ENCODE measurements around the gene CCDC158. TPM values are rescaled to one million over a fixed set of nuclear protein-coding genes. Genes with fewer than 3 reads are reported as not detected.
"Not testable (repeated sequence)": the region's sequence is repeated elsewhere in the genome, so short reads cannot be mapped to it uniquely, and the experiment has no call there.

CCDC158 gene
- polyA plus RNA-seq, 3 donors from 2014 or later, result not detected

- not testable (repeated sequence) for H3K27ac Mint-ChIP-seq, H3K9me3 Mint-ChIP-seq, H3K4me3 Mint-ChIP-seq, H3K36me3 Mint-ChIP-seq, DNase-seq, H3K4me1 Mint-ChIP-seq
- peaks cover 3 to 33% (median 6%) of the 10 kb centered on the region in 3 donors for H3K27me3 Mint-ChIP-seq (ENCODE audit: low read depth in 3 of 3)
Observed at GRCh38 chr4:76287811-76288210, 133.1 kb downstream of the CCDC158 start.

- H3K36me3 Mint-ChIP-seq, result peaks cover 0 to 8% (median 6%) of the 10 kb centered on the region in 3 donors
- peaks cover 5 to 7% of the 10 kb centered on the region in 2 donors for H3K4me1 Mint-ChIP-seq
- no peak overlapping the region for H3K27ac Mint-ChIP-seq
- peak in 1 of 3 donors; percentile 15 for DNase-seq
- H3K27me3 Mint-ChIP-seq (ENCODE audit: low read depth in 3 of 3), result peaks cover 8 to 23% (median 9%) of the 10 kb centered on the region in 3 donors
- H3K4me3 Mint-ChIP-seq, result peak overlapping the region in 1 of 5 donors; percentile 27
- H3K9me3 Mint-ChIP-seq, result peaks cover 0 to 4% (median 2%) of the 10 kb centered on the region in 6 donors
Observed at GRCh38 chr4:76283900-76284299, 137.0 kb downstream of the CCDC158 start.

- H3K36me3 Mint-ChIP-seq, result peaks cover 0 to 8% (median 6%) of the 10 kb centered on the region in 3 donors
- no peak for DNase-seq
- peaks cover 5 to 7% of the 10 kb centered on the region in 2 donors for H3K4me1 Mint-ChIP-seq
- H3K27ac Mint-ChIP-seq, result no peak overlapping the region
- peaks cover 0 to 4% (median 2%) of the 10 kb centered on the region in 6 donors for H3K9me3 Mint-ChIP-seq
- H3K27me3 Mint-ChIP-seq (ENCODE audit: low read depth in 3 of 3), result peaks cover 14 to 20% (median 15%) of the 10 kb centered on the region in 3 donors
- no peak overlapping the region for H3K4me3 Mint-ChIP-seq
Observed at GRCh38 chr4:76282941-76283689, 137.8 kb downstream of the CCDC158 start.

- H3K36me3 Mint-ChIP-seq, H3K27ac Mint-ChIP-seq, H3K9me3 Mint-ChIP-seq, H3K4me3 Mint-ChIP-seq, DNase-seq: not testable (repeated sequence)
- Mint-ChIP-seq H3K4me1 (peaks cover 19 to 21% of the 10 kb centered on the region in 2 donors), H3K27me3 (ENCODE audit: low read depth in 3 of 3) (peaks cover 13 to 21% (median 16%) of the 10 kb centered on the region in 3 donors)
Observed at GRCh38 chr4:76281594-76281993, 139.3 kb downstream of the CCDC158 start.

- no peak overlapping the region for H3K4me3 Mint-ChIP-seq
- peaks cover 26 to 29% of the 10 kb centered on the region in 2 donors for H3K4me1 Mint-ChIP-seq
- peaks cover 11 to 24% (median 19%) of the 10 kb centered on the region in 3 donors for H3K27me3 Mint-ChIP-seq (ENCODE audit: low read depth in 3 of 3)
Observed at GRCh38 chr4:76280488-76281441, 140.2 kb downstream of the CCDC158 start.

GRCh38 chr4:76279462-76279861 lies 141.5 kb downstream of the CCDC158 start:
- Mint-ChIP-seq H3K4me3 (no peak overlapping the region), H3K27ac (no peak overlapping the region), H3K4me1 (peaks cover 26 to 30% of the 10 kb centered on the region in 2 donors), H3K9me3 (no peaks in the 10 kb centered on the region), H3K36me3 (no peaks in the 10 kb centered on the region), H3K27me3 (ENCODE audit: low read depth in 3 of 3) (peaks cover 10 to 24% (median 24%) of the 10 kb centered on the region in 3 donors)
- DNase-seq, result no peak

More at GRCh38 chr4:76280488-76281441, 140.2 kb downstream of the CCDC158 start:
- no peak for DNase-seq
- Mint-ChIP-seq H3K27ac (no peak overlapping the region), H3K9me3 (no peaks in the 10 kb centered on the region), H3K36me3 (no peaks in the 10 kb centered on the region)

- Mint-ChIP-seq H3K4me3 (no peak overlapping the region), H3K27ac (no peak overlapping the region), H3K36me3 (no peaks in the 10 kb centered on the region), H3K9me3 (no peaks in the 10 kb centered on the region), H3K4me1 (peaks cover 21 to 24% of the 10 kb centered on the region in 2 donors), H3K27me3 (ENCODE audit: low read depth in 3 of 3) (peaks cover 8 to 24% (median 24%) of the 10 kb centered on the region in 3 donors)
- DNase-seq, result no peak
Observed at GRCh38 chr4:76278583-76278982, 142.4 kb downstream of the CCDC158 start.

- H3K4me3 Mint-ChIP-seq, result peak overlapping the region in 3 of 5 donors; percentile 63 to 86 (median 77)
- peaks cover 21 to 23% of the 10 kb centered on the region in 2 donors for H3K4me1 Mint-ChIP-seq
- peaks cover 8 to 22% (median 22%) of the 10 kb centered on the region in 3 donors for H3K27me3 Mint-ChIP-seq (ENCODE audit: low read depth in 3 of 3)
- no peak for DNase-seq
- no peaks in the 10 kb centered on the region for H3K9me3 Mint-ChIP-seq
- H3K27ac Mint-ChIP-seq, result no peak overlapping the region
- H3K36me3 Mint-ChIP-seq, result no peaks in the 10 kb centered on the region
Observed at GRCh38 chr4:76277667-76278066, 143.3 kb downstream of the CCDC158 start.

GRCh38 chr4:76276813-76277212 lies 144.1 kb downstream of the CCDC158 start:
- Mint-ChIP-seq H3K9me3 (no peaks in the 10 kb centered on the region), H3K4me3 (peak overlapping the region; percentile 49 to 86 (median 63)), H3K27ac (peak overlapping the region in 4 of 6 donors; percentile 16 to 51 (median 39)), H3K36me3 (no peaks in the 10 kb centered on the region), H3K4me1 (peaks cover 21 to 23% of the 10 kb centered on the region in 2 donors), H3K27me3 (ENCODE audit: low read depth in 3 of 3) (peaks cover 6 to 22% (median 22%) of the 10 kb centered on the region in 3 donors)
- DNase-seq, result peak; percentile 52 to 66 (median 59)

GRCh38 chr4:76275486-76276124 lies 145.3 kb downstream of the CCDC158 start:
- no peak for DNase-seq
- Mint-ChIP-seq H3K27ac (peak overlapping the region in 1 of 6 donors; percentile 16), H3K27me3 (ENCODE audit: low read depth in 3 of 3) (peaks cover 6 to 23% (median 22%) of the 10 kb centered on the region in 3 donors), H3K4me1 (peaks cover 21 to 23% of the 10 kb centered on the region in 2 donors), H3K9me3 (no peaks in the 10 kb centered on the region), H3K4me3 (peak overlapping the region in 2 of 5 donors; percentile 5 to 61), H3K36me3 (peaks cover 0 to 3% (median 0%) of the 10 kb centered on the region in 3 donors)

GRCh38 chr4:76272999-76273398 lies 147.9 kb downstream of the CCDC158 start:
- Mint-ChIP-seq H3K4me3 (no peak overlapping the region), H3K9me3 (no peaks in the 10 kb centered on the region), H3K27ac (no peak overlapping the region), H3K36me3 (peaks cover 0 to 4% (median 0%) of the 10 kb centered on the region in 3 donors), H3K4me1 (peaks cover 21 to 23% of the 10 kb centered on the region in 2 donors), H3K27me3 (ENCODE audit: low read depth in 3 of 3) (peaks cover 1 to 19% (median 17%) of the 10 kb centered on the region in 3 donors)
- no peak for DNase-seq

GRCh38 chr4:76272582-76272981 lies 148.4 kb downstream of the CCDC158 start:
- Mint-ChIP-seq H3K4me3 (no peak overlapping the region), H3K27me3 (ENCODE audit: low read depth in 3 of 3) (peaks cover 0 to 19% (median 17%) of the 10 kb centered on the region in 3 donors), H3K9me3 (no peaks in the 10 kb centered on the region), H3K36me3 (peaks cover 0 to 4% (median 0%) of the 10 kb centered on the region in 3 donors), H3K4me1 (peaks cover 17 to 20% of the 10 kb centered on the region in 2 donors), H3K27ac (no peak overlapping the region)
- DNase-seq, result no peak

- peaks cover 0 to 4% (median 0%) of the 10 kb centered on the region in 3 donors for H3K36me3 Mint-ChIP-seq
- no peak for DNase-seq
- H3K27ac Mint-ChIP-seq, result no peak overlapping the region
- H3K4me1 Mint-ChIP-seq, result peaks cover 12 to 15% of the 10 kb centered on the region in 2 donors
- H3K4me3 Mint-ChIP-seq, result no peak overlapping the region
- H3K9me3 Mint-ChIP-seq, result no peaks in the 10 kb centered on the region
- peaks cover 0 to 19% (median 16%) of the 10 kb centered on the region in 3 donors for H3K27me3 Mint-ChIP-seq (ENCODE audit: low read depth in 3 of 3)
Observed at GRCh38 chr4:76272073-76272472, 148.9 kb downstream of the CCDC158 start.

All from immature natural killer cell (primary cell).